B cell (primary cell): ENCODE results near the gene BBS1. TPM values are rescaled to one million over a fixed set of nuclear protein-coding genes. Genes with fewer than 3 reads are reported as not detected.

Source experiments
- ATAC-seq: fragments of 200-7000 bp; cut with Tn5 transposase; one replicate; pipeline ENCODE4 v1.10.0; 2021; ENCODE audit warnings: low read depth, mild to moderate bottlenecking, moderate number of reproducible peaks, moderate library complexity
- CTCF ChIA-PET: fragments of 350-600 bp; sonication (Branson Sonifier 250); formaldehyde crosslinking; loops from one replicate; lab custom pipeline; 2021; ENCODE audit warnings: antibody characterized with exemption, inconsistent platforms; lab: Charles Lee
- POLR2A ChIA-PET: fragments of 350-600 bp; sonication (Branson Sonifier 250); formaldehyde crosslinking; loops from one replicate; lab custom pipeline; 2021; ENCODE audit warnings: antibody characterized with exemption; lab: Charles Lee
- DNase-seq: peaks from one replicate; pipeline ENCODE4 v3.0.0; 2013
- H2AFZ ChIP-seq: 2 replicates; pipeline ENCODE4 v1.6.1; 2012; ENCODE audit warnings: mild to moderate bottlenecking, low read depth, low read length; ENCODE audit not compliant: insufficient read depth, poor library complexity, severe bottlenecking
- H3K27ac ChIP-seq, 2 donors: 1 replicate in 1 of 2; 2 replicates in 1 of 2; pipeline ENCODE4 v1.5.1; 2012 to 2013; ENCODE audit warnings: low read length in 2 of 2, mild to moderate bottlenecking in 2 of 2, moderate library complexity in 1 of 2
- H3K27me3 ChIP-seq, 4 experiments: fragments of 200-600 bp in 1 of 4; sonication (generic) in 1 of 4; replicated peaks in 1 of 4; 1 replicate in 2 of 4; 2 replicates in 2 of 4; pipeline versions ENCODE4 v1.6.1 to v1.7.0; 2013 to 2016; ENCODE audit warnings: low read length in 3 of 4, mild to moderate bottlenecking in 2 of 4, mixed read lengths in 1 of 4, moderate library complexity in 1 of 4; ENCODE audit not compliant: insufficient read depth in 4 of 4, control insufficient read depth in 3 of 4; ENCODE audit errors: control extremely low read depth in 1 of 4
- H3K36me3 ChIP-seq, 2 experiments: replicated peaks in 1 of 2; 1 replicate in 1 of 2; 2 replicates in 1 of 2; pipeline versions ENCODE4 v1.6.1 to v1.7.1; 2013; ENCODE audit warnings: low read length in 1 of 2; ENCODE audit not compliant: insufficient read depth in 2 of 2, control insufficient read depth in 1 of 2; ENCODE audit errors: control extremely low read depth in 1 of 2, extremely low read depth in 1 of 2
- H3K4me1 ChIP-seq, 2 donors: fragments of 200-600 bp in 1 of 2; sonication (generic) in 1 of 2; 1 replicate in 1 of 2; 2 replicates in 1 of 2; pipeline versions ENCODE4 v1.5.1 to v1.6.1; 2013 to 2017; ENCODE audit warnings: low read length in 2 of 2; ENCODE audit not compliant: control insufficient read depth in 2 of 2, insufficient read depth in 2 of 2
- H3K4me2 ChIP-seq: replicated peaks from 2 replicates; pipeline ENCODE3; 2012; ENCODE audit warnings: mild to moderate bottlenecking, low read depth, low read length; ENCODE audit not compliant: poor library complexity, severe bottlenecking
- H3K4me3 ChIP-seq, 5 experiments: fragments of 200-600 bp in 1 of 5; sonication (generic) in 1 of 5; 1 replicate in 3 of 5; 2 replicates in 2 of 5; pipeline versions ENCODE4 v1.5.1 to v1.7.0; 2011 to 2016; ENCODE audit warnings: low read length in 4 of 5, mild to moderate bottlenecking in 4 of 5, low read depth in 2 of 5, control low read depth in 1 of 5, moderate library complexity in 1 of 5; ENCODE audit not compliant: insufficient read depth in 1 of 5; ENCODE audit errors: control extremely low read depth in 1 of 5, extremely low read depth in 1 of 5
- H3K79me2 ChIP-seq: fragments of 200-600 bp; sonication (generic); one replicate; pipeline ENCODE4 v1.6.0; 2016; ENCODE audit warnings: low read length; ENCODE audit not compliant: control insufficient read depth, insufficient read depth
- H3K9ac ChIP-seq: fragments of 200-600 bp; sonication (generic); 2 replicates; pipeline ENCODE4 v1.6.1; 2017; ENCODE audit warnings: mild to moderate bottlenecking, low read length, moderate library complexity
- H3K9me3 ChIP-seq, 3 donors: one replicate each; pipeline versions ENCODE4 v1.6.1 to v1.7.1; 2013; ENCODE audit warnings: low read length in 2 of 3; ENCODE audit not compliant: control insufficient read depth in 2 of 3, insufficient read depth in 1 of 3; ENCODE audit errors: control extremely low read depth in 1 of 3
- H4K20me1 ChIP-seq: 2 replicates; pipeline ENCODE4 v1.6.0; 2012; ENCODE audit warnings: mild to moderate bottlenecking, low read length; ENCODE audit not compliant: insufficient read depth, control insufficient read depth, poor library complexity, severe bottlenecking
- H3K27ac Mint-ChIP-seq: one replicate; pipeline ENCODE4 v1.8.0; 2021; ENCODE audit warnings: mixed read lengths
- H3K27me3 Mint-ChIP-seq: one replicate; pipeline ENCODE4 v1.8.0; 2021; ENCODE audit warnings: mixed read lengths
- H3K4me1 Mint-ChIP-seq: one replicate; pipeline ENCODE4 v1.8.0; 2021; ENCODE audit warnings: mixed read lengths
- H3K4me3 Mint-ChIP-seq: one replicate; pipeline ENCODE4 v1.8.0; 2021; ENCODE audit warnings: mixed read lengths
- H3K9me3 Mint-ChIP-seq: one replicate; pipeline ENCODE4 v1.8.0; 2022; ENCODE audit warnings: mixed read lengths; ENCODE audit not compliant: insufficient read depth
- CTCF ChIP-seq: fragments of 200-600 bp; IDR thresholded peaks from one replicate; pipeline ENCODE4 v1.8.0; 2022; ENCODE audit warnings: antibody characterized with exemption, mild to moderate bottlenecking
- EZH2 ChIP-seq: IDR thresholded peaks from 2 replicates; pipeline ENCODE4 v1.6.1; 2012; ENCODE audit warnings: borderline replicate concordance, low read depth, mild to moderate bottlenecking, moderate library complexity, low read length; ENCODE audit not compliant: insufficient read depth, poor library complexity, severe bottlenecking
- WGBS: methylation state at CpG from one replicate; pipeline ENCODE4 v1.1.5; 2013; ENCODE audit warnings: missing lambda C conversion rate; ENCODE audit not compliant: insufficient coverage; 5-methylcytosine and 5-hydroxymethylcytosine counted together
- intact Hi-C: fragments of 100-400 bp; cut with micrococcal nuclease; formaldehyde crosslinking; loops from one replicate; pipeline ENCODE4 v1.10.0; 2022
- polyA plus RNA-seq: library from polyadenylated mRNA; depleted of rRNA; stranded (reverse); fragments of >200 nt; gene quantifications from 2 replicates; pipeline ENCODE4 v1.2.3, GENCODE V29; 2012
- total RNA-seq, 2 donors: library from RNA; stranded (reverse); fragments of 120-200 nt in 1 of 2; gene quantifications; 1 replicate in 1 of 2; 2 replicates in 1 of 2; pipeline versions ENCODE4 v1.2.3 to v1.2.4, GENCODE V29; 2013 to 2022

BBS1 gene
- total and polyA plus RNA-seq, 2 donors (not counting 1 experiment from before 2014, with no cell fraction given), result 20.4 to 52.5 TPM

DNA sequence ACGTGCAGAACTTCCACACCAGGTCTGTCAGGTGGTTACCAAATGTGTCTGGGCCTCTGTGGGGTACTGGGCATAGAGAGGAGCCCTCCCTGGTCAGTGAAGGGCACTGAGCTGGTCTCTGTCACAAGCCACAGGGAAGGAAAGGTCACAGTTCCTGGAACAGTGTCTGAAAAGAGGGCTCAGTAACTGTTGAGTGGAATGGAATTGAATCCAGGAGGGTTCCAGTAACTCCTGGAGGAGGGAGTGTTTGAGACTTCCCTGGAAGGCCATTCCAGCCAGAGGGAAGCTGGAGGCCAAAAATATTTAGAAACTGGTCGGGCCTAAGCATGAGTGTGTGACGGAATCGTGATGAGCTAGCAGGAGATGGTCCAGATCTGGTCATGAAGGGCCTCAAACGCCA, 44.2 kb downstream of the BBS1 start:
- POLR2A ChIA-PET, result no interaction called here
- CTCF ChIA-PET, result no interaction called here
- DNase-seq, result no peak

GRCh38 chr11:66555416-66555815, 45.0 kb downstream of the BBS1 start:
- intact Hi-C loops, result no loop called here
- 58% methylated on average over 3 of the region's 3 CpGs for WGBS
- no peak for TF ChIP-seq EZH2
- TF ChIP-seq CTCF, result no peak
- H3K27me3 ChIP-seq, result peaks cover 0 to 26% (median 0%) of the 10 kb centered on the region in 4 experiments
- Mint-ChIP-seq H3K9me3 (no peaks in the 10 kb centered on the region), H3K27ac (no peak overlapping the region), H3K4me3 (no peak overlapping the region), H3K4me1 (peaks cover 2% of the 10 kb centered on the region), H3K27me3 (peaks cover 20% of the 10 kb centered on the region)
- H3K4me3 ChIP-seq, result no peak overlapping the region
- ChIA-PET CTCF (no interaction called here), POLR2A (no interaction called here)
- H4K20me1 ChIP-seq, result no peaks in the 10 kb centered on the region
- no peak overlapping the region for H3K4me2 ChIP-seq
- H2AFZ ChIP-seq, result no peak overlapping the region
- H3K27ac ChIP-seq, result no peak overlapping the region
- H3K36me3 ChIP-seq, result no peaks in the 10 kb centered on the region
- H3K79me2 ChIP-seq, result no peaks in the 10 kb centered on the region
- H3K9ac ChIP-seq, result no peak overlapping the region
- no peak for ATAC-seq
- no peak for DNase-seq
- peaks cover 5 to 6% of the 10 kb centered on the region in 2 donors for H3K4me1 ChIP-seq
- peaks cover 0 to 4% (median 0%) of the 10 kb centered on the region in 3 donors for H3K9me3 ChIP-seq

More for the DNA sequence above, 44.2 kb downstream of the BBS1 start:
- H3K9me3 ChIP-seq, result peaks cover 0 to 4% (median 0%) of the 10 kb centered on the region in 3 donors
- ATAC-seq, result no peak
- no peaks in the 10 kb centered on the region for H4K20me1 ChIP-seq
- 88% methylated on average over 5 of the region's 5 CpGs for WGBS
- H3K9ac ChIP-seq, result no peak overlapping the region
- intact Hi-C loops, result no loop called here
- no peaks in the 10 kb centered on the region for H3K9me3 Mint-ChIP-seq
- H3K4me3 ChIP-seq, result no peak overlapping the region
- H3K27ac ChIP-seq, result no peak overlapping the region
- no peaks in the 10 kb centered on the region for H3K36me3 ChIP-seq
- no peak for TF ChIP-seq EZH2
- no peak for TF ChIP-seq CTCF
- no peak overlapping the region for H3K27ac Mint-ChIP-seq
- peaks cover 5 to 6% of the 10 kb centered on the region in 2 donors for H3K4me1 ChIP-seq
- H3K27me3 ChIP-seq, result peaks cover 0 to 18% (median 0%) of the 10 kb centered on the region in 4 experiments
- H3K4me1 Mint-ChIP-seq, result peaks cover 2% of the 10 kb centered on the region
- H3K27me3 Mint-ChIP-seq, result peaks cover 16% of the 10 kb centered on the region
- no peak overlapping the region for H2AFZ ChIP-seq
- no peaks in the 10 kb centered on the region for H3K79me2 ChIP-seq
- no peak overlapping the region for H3K4me2 ChIP-seq
- no peak overlapping the region for H3K4me3 Mint-ChIP-seq
